Iris pigment epithelial cell (primary cell): Measurements from ENCODE around the gene VSNL1.
A peak's percentile ranks its signal among the peaks of the same experiment; 100 is the strongest.

Experiments
- DNase-seq: peaks from one replicate; pipeline ENCODE4 v3.0.0-alpha.2; 2011; ENCODE audit warnings: low read depth

The VSNL1 gene

DNA sequence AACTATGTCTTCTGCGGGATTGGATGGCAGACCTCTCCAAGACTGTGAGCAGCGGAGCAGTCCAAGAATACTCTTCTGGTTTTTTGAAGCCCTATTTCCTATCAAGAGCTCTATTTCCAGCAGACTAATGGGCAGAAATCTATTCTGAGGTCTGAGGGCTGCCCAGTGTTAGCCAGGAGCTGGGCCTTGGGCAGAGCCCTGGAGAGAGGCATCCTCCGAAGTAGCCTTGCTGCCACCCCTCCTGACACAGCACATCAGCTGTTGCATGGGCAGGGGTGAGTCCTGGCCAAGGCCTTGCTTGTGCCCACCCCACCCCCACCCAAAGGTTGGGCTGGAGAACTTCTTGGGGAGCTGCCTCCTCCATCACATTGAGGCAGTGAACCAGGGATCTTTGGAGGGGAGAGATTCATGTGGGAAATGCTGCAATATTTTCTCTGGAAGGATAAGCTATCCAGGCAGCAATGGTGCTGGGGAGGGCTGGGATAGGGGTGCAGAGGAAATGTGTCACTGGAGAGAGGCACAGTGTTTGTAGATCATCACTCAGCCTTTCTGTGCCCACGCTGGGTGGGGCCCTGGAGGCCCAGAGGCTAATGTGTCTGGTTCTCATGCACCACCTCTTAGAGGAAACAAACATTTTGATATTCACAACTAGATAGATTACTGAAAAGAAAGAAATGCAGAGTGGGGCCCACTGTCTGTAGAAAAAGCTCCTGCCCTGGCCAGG is 104.7 kb downstream of the VSNL1 start:
- DNase-seq, result peak; percentile 7

DNA sequence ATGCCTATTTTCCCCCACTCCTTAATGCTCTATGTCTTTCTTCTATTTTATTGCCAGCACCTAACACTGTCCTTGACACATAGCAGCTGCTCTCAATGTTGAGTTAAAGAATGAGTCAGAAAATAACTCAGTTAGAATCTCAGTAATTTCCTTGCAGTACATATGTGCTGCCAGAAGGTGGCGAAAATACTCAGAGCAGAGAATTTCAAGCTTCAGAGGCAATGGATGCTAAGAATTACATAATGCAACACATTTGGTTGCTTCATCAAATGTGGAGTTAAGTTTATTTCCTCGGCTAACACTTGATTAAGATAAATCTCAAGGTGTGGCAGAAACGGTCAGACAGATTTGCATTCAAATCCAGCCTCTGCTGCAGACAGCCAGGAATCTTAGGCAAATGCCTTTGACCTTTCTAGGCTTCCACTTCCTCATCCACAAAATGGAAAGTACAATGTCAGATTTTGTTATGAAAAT is 105.6 kb downstream of the VSNL1 start:
- peak; percentile 83 for DNase-seq

DNA sequence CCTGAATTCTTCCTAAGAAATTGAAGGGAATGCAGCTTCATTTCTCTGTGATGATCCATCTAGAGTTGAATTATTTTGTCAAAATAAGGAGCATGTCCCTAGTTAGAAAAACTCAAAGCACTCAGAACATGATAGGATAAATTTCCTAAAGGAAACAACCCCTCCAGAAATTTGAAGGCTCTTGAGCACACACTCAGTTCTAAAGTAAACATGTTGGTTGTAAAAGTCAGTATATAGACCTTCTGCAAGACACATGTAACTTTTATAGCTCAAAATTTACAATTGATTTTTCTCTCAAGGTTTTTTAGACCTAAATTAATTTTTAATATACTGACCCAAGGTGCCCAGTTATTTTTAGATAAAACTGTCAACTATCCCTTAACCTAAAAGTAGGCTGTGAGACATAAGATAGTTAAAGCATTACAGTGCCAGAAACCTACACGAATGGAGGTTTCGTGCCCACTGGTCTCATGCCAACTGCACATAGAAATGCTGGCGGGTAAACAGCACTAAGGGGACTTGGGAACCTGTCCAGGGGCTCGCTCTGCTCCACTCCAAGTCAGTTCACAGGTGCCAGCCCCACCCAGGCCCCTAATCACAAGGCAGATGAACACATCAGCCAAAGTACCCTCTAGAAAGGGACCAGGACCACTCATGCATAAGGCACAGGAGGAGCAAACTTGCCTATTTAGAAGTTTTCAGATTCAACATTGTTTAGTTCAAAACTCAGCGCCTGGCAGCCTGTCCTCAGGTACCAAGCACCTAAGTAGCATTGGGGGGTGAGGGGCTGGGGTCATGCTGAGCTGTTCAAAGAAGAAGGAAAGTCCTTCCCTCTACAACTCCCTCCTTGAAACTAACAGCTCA is 106.6 kb downstream of the VSNL1 start:
- DNase-seq, result no peak

DNA sequence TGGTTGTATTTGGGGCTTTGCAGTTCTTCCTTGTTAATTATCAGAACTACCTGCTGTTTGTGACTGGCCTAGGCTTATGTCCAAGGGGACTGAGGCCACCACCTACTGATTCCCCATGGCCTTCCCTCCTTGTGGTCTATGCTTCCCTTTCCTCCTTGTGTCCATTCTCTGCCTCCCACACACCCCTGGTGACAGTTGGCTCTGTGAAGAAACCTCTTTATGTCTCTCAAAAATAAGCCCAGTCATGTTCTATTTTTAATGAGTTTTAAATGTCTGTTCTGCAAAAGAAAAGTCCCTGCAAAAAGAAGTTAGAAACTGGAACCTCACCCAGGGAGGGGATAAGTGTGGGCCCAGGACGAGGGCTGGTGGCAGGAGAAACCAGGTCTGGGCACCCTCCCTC is 108.1 kb downstream of the VSNL1 start:
- DNase-seq, result no peak

DNA sequence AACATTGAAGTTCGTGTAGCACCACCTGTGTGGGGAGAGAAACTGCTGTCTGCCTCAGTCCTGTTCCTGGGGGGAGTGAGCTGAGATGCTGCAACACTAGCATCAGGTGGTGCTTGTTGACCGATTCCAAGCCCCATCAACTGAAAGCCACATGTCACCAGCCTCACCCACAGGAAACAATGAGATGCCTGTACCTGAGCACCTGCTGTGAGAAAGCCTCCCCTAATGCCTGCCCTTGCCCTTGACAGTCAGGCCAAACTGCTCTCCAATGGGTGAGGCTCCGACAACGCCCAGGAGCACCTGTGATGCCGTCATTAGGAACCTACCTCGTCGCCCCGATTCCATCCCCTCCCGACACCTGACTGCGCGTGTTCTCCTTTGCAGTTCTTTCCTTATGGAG is 108.5 kb downstream of the VSNL1 start:
- no peak for DNase-seq

DNA sequence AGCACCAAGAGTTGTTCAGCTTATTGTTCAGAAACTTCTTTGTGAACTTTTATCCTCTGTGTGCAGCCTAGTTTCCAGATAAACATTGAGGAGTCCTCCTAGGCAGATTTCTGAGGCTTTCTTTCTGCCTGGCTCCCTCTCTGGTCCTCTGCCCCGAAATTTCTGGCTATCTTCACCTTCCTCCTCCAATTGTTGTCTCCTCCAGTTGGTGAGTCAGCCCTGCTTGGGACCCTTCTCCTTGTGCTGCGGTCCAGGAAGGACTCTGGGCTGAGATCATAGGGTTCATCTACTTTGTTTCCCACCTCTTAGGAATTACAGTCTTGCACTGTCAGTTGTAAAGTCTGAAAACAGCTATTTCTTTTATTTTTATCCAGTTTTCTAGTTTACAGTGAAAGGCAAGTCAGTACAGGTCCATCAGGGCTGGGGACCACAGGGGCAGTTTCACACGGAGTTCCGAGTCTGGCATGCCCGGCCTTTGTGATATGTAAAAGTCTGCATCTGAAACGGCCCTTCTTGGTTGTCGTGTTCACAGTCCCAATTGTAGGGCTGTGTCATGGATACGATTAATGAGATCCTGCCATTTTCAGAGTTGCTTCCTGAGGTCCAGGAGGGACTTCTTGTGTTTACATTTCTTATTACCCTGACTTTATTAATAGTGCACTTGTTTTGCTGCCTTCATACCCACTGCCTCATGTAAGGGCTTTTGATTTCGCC is 112.3 kb downstream of the VSNL1 start:
- DNase-seq, result no peak

DNA sequence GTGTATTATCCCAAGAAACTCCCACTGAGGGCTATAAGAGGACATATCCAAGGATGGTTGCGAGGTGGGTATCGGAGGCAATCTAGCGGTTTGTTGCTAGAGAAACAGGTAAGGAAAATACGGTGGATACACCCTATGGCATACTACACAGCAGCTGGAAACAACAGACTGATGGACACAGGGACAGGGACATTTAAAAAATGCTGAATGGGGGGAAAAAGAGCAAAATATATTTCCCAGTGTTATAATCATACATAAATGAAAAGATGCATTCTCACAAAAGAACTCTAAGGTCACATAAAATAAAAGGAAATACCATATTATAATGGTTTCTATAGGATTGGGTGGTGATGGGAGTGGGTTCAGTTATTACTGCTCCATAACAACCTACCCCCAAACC is 117.3 kb downstream of the VSNL1 start:
- no peak for DNase-seq

DNA sequence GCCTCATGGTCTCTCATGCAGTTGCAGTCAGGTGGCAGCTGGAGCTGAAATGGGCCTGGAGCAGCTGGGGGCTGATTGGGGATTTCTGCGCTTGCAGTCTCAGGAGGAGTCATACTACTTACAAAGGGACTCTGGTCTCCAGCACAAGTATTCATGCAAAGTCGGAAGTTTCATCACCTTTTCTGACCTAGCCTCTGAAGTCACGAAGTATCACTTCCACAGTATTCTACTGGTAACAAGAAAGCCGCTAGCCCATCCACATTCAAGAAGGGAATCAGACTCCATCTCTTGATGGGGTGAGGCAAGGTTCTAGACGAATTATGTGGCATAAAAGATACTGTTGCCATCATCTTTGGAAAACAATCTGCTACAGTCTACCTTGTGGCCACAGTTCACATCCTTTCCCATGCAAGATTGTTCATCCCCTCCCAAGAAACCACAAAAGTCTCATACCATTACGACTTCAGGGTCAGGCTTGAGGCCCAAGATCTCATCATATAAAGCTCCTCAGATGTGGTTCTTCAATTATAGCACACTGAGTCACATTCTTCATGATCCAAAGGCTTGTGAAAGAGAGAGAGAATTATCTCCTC is 117.9 kb downstream of the VSNL1 start:
- DNase-seq, result peak; percentile 72

DNA sequence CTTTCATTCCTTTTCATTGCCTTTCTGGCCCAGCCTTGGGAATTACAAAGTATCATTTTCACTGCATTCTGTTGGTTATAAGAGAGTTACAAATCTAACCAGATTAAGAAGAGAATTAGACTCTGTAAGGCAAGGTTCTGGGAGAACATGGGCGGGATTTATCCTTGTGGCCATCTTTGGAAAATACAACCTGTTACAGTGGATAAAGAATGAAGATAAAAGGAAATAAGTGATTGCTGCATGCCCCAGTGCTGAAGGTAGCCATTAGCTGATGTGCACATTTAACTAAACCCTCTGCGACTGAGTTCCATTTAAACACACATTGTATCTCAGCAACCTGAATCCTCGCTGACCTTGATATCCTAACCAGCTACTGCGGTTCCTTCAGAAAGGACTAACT is 119.7 kb downstream of the VSNL1 start:
- DNase-seq, result no peak

DNA sequence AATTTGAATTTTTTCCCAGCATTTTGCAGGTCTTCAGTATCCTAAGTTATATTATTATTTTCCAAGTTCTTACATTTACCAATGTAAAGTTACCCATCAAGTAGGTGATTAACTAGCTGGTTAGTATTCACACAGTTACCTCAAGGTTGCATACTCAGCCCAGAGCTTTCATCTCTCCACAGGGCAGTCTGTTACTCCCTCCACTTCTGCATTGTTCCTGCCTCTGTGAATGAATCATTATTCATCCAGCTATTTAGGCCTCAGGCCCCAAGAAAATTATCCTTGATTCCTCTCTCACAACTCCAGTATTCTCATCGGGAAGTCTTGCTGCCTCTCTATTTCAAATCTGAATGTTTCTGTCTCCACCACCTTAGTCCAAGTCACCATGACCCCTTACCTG is 121.0 kb downstream of the VSNL1 start:
- no peak for DNase-seq

DNA sequence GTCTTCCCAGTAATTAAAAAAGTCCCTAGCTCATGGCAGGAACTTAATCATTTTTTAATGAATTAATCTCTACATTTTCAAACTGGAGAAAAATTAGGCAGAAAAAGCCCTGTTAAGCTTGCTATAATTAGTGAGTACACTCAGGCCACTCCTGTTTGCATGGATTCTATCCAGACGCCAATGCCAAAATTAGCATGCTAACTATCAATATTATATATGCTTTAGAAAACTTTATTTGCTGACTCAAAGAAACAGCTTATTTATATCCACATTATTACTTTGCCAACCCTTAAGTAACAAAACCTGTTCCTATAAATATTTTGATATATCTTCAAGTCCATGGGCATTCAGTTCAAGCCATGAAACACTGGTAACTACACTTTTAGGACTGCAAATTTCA is 122.2 kb downstream of the VSNL1 start:
- DNase-seq, result no peak

DNA sequence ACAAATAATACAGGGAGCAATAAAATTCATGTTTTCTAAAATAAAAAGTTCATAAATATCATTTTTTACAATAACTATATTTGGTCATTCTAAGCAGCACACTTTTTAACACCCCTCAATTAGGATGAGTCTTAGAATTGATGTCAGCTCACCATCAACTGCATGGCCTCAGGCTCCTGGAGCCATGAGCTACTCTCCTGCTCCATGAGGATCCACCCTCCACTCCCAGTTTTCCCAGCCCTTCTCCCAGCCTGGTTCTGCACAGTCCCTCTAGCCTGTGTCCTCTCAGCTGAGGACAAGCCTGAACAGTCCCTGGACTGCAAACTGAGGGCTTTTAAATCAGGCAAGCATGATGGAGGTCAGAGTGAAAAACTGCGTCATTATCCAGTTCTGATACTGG is 124.0 kb downstream of the VSNL1 start:
- DNase-seq, result no peak

DNA sequence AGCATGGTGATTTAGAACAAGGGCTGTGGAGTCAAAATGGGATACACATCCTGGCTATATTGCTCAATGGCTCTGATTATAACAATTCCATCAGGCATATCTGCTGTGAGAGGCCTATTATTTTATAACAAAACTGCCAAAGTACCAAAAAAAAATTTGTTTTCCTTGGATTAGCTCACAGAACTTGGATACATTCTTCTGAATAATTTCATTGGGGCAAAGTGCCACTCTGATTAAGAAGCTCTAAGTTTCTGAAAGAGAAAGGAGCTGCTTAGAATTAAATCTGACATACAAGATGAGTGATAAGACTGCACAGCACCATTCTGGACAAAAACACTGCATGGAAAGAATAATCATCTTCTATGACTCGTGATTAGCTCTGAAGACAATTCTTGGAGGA is 127.4 kb downstream of the VSNL1 start:
- no peak for DNase-seq

DNA sequence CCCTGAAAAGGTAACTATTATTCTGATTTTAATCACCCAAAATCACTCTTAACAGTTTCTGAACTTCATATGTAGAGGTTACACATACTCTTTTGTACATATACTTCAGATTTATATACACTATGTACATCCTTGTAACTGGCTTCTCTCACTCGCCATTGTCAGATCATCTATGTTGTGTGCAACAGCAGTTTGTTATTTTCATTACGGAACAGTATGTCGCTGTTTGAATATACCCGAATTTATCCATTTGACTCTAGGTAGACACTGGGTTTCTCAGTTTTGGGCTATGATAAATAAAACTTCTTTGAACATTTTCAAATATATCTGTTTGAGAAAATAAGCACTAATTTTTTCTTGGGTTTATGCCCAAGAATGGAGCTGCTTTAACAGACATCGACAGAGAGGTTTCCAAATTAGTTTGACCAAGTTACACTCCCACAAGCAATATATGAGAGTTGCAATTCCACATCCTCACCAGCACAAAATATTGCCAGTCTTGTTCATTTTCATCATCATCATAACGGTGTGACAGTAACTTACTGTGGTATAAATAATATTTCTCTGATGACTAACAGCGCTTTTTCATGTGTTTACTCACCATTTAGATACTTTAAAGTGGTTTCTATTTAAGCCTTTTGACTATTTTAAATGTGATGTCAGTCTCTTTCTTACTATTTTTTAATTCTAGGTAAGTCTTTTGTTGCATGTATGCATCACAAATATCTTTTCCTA is 132.3 kb downstream of the VSNL1 start:
- peak; percentile 90 for DNase-seq

DNA sequence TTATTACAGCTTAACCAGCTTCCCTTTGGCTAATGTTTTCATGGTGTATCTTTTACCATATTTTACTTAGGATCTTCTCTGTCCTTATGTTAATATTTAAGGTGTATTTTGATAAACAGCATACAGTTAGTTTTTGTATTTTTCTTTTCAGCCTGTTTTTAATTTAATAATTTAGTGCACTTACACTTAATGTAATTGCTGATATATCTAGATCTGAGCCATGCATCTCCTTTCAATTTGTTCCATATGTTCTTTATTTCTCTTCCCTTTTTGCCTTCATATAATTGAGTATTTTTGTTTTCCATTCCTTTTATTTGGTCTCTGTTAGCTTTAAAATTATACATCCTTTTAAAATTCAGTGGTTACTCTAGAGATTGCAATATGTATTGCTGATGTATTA is 134.3 kb downstream of the VSNL1 start:
- no peak for DNase-seq

DNA sequence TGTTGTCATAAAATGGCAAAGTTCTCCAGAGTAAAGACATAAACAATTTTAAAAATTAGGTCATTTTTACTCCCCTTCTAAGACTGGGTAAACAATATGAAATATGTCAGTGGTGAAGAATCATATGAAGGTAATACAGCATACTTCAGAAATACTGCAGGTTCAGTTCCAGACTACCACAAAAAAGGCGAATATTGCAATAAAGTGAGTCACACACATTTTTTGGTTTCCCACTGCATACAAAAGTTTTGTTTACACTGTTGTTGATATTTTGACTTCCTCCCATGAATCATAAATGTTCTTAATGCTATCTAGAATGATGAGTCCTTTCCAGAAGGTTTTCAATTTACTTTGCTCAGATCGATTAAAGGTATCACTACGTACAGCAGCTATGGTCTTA is 139.6 kb downstream of the VSNL1 start:
- DNase-seq, result peak; percentile 73

DNA sequence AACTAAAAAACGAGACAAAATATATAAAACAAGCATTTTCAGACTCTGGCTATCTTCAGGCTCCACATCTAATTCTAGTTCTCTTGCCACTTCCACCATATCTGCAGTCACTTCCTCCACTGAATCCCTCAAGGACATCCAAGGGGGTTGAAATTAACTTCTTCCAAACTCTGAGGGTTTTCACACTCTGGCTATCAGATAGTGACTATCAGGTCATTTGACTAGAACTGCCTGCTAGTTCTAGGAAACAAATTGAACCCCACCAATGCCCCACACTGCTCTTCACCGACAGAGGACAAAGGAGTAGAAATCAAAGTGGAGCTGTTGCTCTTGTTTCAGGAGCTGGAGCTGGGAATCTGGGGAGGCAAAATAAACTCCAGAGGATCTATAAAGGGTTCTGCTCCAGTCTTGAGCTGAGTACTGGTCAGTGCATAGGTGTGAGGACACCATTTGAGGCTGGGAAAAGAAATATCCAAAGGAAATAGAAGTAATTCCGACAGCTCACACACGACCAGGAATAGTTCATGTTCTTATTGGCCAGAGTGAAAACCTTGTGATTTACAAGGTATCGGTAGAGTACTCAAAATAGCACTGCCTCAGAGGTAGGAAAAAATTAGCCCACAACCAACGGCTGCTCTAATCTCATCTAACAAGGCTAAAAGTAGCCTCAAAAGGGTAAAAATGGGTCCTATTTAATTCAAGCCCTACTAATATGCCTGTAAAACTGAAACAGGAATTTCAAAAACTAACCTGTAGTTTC is 141.8 kb downstream of the VSNL1 start:
- no peak for DNase-seq

DNA sequence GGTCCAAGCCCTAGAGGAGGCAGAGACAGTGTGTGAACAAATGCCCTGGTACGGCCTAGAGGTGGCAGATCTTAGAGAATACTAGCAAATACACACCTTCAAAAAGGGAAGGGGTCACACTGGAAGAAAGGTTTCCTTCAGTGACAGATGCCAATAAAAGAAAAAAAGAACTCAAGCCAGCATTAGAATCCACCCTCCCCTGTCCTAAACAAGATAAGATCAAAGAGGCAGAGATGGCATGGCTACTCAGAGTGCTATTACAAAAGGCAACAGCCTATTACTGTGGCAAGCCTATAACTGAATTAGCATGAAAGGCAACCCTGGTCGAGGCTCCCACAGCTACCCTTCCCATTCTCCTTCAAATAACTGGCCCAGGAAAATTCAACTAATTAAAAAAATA is 143.5 kb downstream of the VSNL1 start:
- DNase-seq, result no peak

DNA sequence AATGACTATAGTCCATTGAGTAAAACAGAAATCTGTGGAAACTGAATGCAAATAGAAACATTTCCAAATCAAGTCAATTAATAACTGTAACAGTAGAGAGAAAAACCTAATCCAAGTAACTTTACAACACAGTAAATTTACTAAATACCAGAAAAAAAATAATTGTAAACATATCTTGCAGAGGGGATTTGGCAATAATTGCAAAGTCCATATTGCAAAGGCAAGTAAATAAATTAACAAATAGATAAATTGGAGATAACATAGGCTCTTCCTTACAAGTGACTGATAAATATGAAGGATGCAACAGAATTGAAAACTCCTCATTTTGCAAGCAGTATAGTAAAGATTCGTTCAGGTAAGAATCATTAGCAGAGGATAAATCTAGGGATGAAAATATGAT is 148.1 kb downstream of the VSNL1 start:
- DNase-seq, result no peak

DNA sequence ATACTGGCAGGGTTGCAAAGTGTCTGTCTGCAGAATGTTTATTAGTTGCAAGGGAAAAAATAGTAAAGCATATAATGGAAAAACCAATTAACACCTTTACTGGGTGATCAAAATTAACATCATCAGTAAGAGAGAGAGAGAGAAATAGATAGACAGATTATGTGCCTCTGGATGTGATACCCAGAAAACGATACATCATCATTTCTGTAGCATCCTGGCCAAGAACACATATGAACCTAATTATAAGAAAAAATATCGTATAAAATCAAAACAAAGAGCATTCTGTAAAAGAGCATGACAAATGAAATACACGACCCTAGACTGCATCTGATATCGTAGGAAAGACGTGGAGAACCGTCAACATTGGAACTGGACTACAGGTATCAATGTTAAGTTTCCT is 148.5 kb downstream of the VSNL1 start:
- no peak for DNase-seq

DNA sequence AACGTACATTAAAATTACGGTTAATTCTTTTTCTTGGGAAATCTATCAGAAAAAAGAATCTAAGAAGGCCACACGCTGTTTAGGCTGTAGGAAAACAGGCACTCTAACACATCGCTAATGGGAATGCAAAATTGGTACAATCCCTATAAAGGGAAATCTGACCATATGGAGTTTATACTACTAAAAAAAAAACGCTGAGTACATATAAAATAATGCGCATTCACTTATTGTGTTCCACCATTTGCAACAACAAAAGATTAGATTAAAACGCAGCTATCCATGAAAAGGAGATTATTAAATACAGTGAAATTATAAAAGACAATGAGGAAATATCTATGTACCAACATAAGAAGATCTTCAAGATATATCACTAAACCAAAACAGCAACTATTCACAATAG is 150.3 kb downstream of the VSNL1 start:
- no peak for DNase-seq
